ENCODE measurements around the gene LTBP1.

The LTBP1 gene

DNA sequence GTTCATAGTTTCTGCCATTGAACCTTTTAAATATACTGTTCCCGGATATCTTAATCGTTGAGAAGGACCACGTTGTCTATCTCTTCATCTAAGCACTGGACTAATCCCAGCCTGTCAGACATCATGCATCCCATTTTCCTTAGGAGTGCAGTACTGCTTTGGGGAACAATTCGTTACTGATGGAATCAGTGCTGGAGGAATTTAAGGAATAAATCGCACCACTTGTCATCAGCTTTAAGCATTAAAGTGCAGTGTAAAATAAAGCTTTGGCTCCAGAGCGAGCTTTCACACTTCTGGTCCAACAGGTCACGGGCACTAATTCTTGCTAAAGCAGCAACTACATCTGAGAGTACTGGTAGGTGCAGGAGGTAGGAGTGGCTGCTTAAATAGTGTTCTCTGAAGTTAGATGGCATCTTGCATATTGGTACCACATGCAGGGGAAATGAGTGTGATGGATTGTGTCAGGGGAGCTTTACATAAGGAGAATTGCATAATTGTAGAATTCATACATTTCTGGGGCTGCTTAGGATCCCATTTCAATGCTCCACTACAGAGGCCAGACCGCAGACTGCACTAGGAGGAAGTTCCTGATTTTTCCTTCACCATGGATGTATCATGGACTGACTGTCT lies 424.0 kb downstream of the LTBP1 start:
- TF ChIP-seq, protein P1, sequence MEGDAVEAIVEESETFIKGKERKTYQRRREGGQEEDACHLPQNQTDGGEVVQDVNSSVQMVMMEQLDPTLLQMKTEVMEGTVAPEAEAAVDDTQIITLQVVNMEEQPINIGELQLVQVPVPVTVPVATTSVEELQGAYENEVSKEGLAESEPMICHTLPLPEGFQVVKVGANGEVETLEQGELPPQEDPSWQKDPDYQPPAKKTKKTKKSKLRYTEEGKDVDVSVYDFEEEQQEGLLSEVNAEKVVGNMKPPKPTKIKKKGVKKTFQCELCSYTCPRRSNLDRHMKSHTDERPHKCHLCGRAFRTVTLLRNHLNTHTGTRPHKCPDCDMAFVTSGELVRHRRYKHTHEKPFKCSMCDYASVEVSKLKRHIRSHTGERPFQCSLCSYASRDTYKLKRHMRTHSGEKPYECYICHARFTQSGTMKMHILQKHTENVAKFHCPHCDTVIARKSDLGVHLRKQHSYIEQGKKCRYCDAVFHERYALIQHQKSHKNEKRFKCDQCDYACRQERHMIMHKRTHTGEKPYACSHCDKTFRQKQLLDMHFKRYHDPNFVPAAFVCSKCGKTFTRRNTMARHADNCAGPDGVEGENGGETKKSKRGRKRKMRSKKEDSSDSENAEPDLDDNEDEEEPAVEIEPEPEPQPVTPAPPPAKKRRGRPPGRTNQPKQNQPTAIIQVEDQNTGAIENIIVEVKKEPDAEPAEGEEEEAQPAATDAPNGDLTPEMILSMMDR (IDR thresholded peaks at IDR 0.05; ENCODE audit: insufficient read depth, low read length, poor library complexity, severe bottlenecking) = no peak
- H3K4me3 ChIP-seq (replicated peaks; ENCODE audit: low read depth, low read length) = no peak overlapping the region
- no peak for DNase-seq (ENCODE audit: extremely low read depth, insufficient read length)
- no peaks in the 10 kb centered on the region for H3K27me3 ChIP-seq (replicated peaks; ENCODE audit: control insufficient read depth, insufficient read depth, low read length)
- no peaks in the 10 kb centered on the region for H3K36me3 ChIP-seq (ENCODE audit: control insufficient read depth, insufficient read depth, low read length)

DNA sequence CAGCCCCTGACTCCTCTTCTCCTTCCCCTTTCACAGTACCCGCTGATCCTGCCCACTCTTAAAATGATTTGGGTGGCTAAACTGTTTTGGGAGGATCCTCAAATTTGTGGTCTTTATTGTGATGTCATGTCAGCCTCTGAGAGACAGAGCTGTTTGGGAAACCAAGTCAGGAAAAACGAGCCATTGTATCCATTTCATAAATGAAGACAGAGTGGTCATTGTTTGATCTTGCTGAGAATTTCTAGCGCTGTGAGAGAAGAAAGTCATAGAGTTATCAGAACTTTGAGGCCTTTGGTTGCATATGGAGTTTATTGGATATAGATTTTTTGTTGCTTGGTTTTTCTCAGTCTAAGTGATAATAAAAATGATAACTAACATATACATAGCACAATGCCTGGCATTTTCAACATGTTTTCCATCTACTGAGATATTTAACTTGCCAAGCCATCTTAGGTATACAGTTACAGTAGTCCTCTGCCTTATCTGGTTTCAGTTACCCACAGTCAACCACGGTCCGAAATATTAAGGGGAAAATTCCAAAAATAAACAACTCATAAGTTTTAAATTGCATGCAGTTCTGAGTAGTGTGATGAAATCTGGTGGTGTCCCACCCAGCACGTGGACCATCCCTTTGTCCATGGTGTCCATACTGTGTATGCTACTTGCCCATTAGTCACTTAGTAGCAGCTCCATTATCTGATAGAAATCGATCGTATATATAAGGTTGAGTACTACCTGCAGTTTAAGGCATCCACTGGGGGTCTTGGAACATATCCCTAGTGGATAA lies 424.7 kb downstream of the LTBP1 start:
- DNase-seq (ENCODE audit: extremely low read depth, insufficient read length) = no peak
- Histone ChIP-seq H3K4me3 (replicated peaks; ENCODE audit: low read depth, low read length) (no peak overlapping the region), H3K27me3 (replicated peaks; ENCODE audit: control insufficient read depth, insufficient read depth, low read length) (no peaks in the 10 kb centered on the region), H3K36me3 (ENCODE audit: control insufficient read depth, insufficient read depth, low read length) (no peaks in the 10 kb centered on the region)
- TF ChIP-seq, protein P1 (IDR thresholded peaks at IDR 0.05; ENCODE audit: insufficient read depth, low read length, poor library complexity, severe bottlenecking) = no peak

DNA sequence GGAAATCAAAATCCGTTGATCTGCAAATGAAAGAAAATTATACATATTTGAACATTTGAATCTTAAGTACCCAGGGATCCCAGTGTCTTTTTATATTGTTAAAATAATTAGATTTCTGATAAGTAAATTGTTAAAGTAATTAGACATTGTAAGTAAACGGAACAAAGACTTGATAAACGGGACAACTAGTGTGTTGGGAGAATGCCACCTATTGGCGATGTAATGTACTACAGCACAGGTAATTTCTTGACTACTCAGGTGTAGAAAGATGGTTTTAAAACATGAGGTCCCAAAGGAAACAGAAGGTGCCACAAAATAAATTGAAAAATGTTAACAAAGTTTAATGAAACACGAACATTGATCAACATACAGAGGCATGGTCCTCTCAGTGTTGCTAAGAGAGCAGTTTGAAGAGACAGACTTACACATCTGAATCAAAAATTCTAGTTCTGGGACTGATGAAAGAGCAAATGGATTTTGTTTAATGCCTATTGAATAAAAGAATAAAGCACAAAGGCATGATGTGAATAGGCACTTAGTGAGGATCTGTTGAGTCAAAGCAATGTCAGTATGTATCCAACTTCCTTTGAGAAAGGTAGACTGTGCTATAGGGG lies 426.3 kb downstream of the LTBP1 start:
- no peak for DNase-seq (ENCODE audit: extremely low read depth, insufficient read length)

DNA sequence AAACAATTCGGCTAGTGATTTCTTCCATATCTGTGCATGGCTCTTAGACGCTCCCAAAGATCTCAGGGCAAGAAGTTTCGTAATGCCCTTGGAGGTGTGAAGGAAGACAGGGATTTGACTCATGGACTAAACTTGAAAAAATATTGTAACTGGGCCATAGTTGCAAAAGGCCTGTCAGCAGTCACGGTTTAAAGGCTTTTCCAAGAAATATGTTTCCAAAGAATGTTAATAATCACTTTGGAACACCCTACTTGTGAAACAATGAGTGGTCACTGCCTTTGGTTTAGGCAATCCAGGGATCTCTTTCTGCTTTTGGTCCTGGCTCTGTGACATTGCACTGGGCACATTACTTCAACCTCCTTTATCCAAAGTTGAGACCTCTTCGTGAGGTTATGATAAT lies 427.2 kb downstream of the LTBP1 start:
- no peaks in the 10 kb centered on the region for H3K27me3 ChIP-seq (replicated peaks; ENCODE audit: control insufficient read depth, insufficient read depth, low read length)
- no peak for DNase-seq (ENCODE audit: extremely low read depth, insufficient read length)
- TF ChIP-seq, protein P1 (IDR thresholded peaks at IDR 0.05; ENCODE audit: insufficient read depth, low read length, poor library complexity, severe bottlenecking) = no peak
- H3K36me3 ChIP-seq (ENCODE audit: control insufficient read depth, insufficient read depth, low read length) = no peaks in the 10 kb centered on the region
- no peak overlapping the region for H3K4me3 ChIP-seq (replicated peaks; ENCODE audit: low read depth, low read length)

More for the DNA sequence above, 426.3 kb downstream of the LTBP1 start:
- Histone ChIP-seq H3K4me3 (replicated peaks; ENCODE audit: low read depth, low read length) (no peak overlapping the region), H3K27me3 (replicated peaks; ENCODE audit: control insufficient read depth, insufficient read depth, low read length) (no peaks in the 10 kb centered on the region), H3K36me3 (ENCODE audit: control insufficient read depth, insufficient read depth, low read length) (no peaks in the 10 kb centered on the region)
- TF ChIP-seq, protein P1 (IDR thresholded peaks at IDR 0.05; ENCODE audit: insufficient read depth, low read length, poor library complexity, severe bottlenecking) = peak; percentile 71

DNA sequence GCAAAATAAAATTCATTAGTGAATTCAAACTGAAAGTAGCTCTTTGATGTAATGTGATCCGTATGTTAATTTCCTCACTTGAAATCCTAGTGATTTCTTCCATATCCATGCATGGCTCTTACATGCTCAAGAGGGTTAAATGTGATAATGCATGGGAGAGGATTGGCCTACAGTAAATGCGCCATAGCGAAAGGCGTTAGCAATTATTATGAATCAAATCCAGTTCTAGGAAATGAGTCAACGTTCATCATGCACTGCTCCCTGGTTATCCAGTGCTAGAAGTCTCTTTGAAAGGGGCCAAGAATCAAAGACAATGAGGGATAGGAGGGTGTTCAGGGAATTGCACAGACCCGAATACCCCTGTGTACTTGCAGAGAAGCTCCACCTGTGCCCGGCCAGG lies 428.3 kb downstream of the LTBP1 start:
- no peak for DNase-seq (ENCODE audit: extremely low read depth, insufficient read length)
- Histone ChIP-seq H3K4me3 (replicated peaks; ENCODE audit: low read depth, low read length) (no peak overlapping the region), H3K36me3 (ENCODE audit: control insufficient read depth, insufficient read depth, low read length) (no peaks in the 10 kb centered on the region), H3K27me3 (replicated peaks; ENCODE audit: control insufficient read depth, insufficient read depth, low read length) (no peaks in the 10 kb centered on the region)
- TF ChIP-seq, protein P1 (IDR thresholded peaks at IDR 0.05; ENCODE audit: insufficient read depth, low read length, poor library complexity, severe bottlenecking) = no peak

All from GM06990 (cell line).